ENCODE measurements around the gene ZNF628.

ZNF628 gene

GRCh38 chr19:55446060-55446459, 30.4 kb upstream of the ZNF628 start:
- TF ChIP-seq ZNF565 (CRISPR knock-in tag; conservative IDR thresholded peaks at IDR 0.05; ENCODE audit: low read depth) (no peak), CSRNP3 (CRISPR knock-in tag; IDR thresholded peaks at IDR 0.05) (no peak), TSHZ2 (CRISPR knock-in tag; IDR thresholded peaks at IDR 0.05) (no peak), CREB5 (CRISPR knock-in tag; IDR thresholded peaks at IDR 0.05; ENCODE audit: low read depth) (no peak), ZC3H10 (CRISPR knock-in tag; IDR thresholded peaks at IDR 0.05) (no peak), ISL1 (CRISPR knock-in tag; IDR thresholded peaks at IDR 0.05) (no peak), PATZ1 (CRISPR knock-in tag; IDR thresholded peaks at IDR 0.05; ENCODE audit: borderline replicate concordance) (no peak), RARB (CRISPR knock-in tag; IDR thresholded peaks at IDR 0.05) (no peak), ZNF70 (CRISPR knock-in tag; IDR thresholded peaks at IDR 0.05) (no peak), ZNF8 (CRISPR knock-in tag; IDR thresholded peaks at IDR 0.05) (no peak), ARNTL (CRISPR knock-in tag; IDR thresholded peaks at IDR 0.05; ENCODE audit: borderline replicate concordance, low read depth) (no peak), POU6F1 (CRISPR knock-in tag; IDR thresholded peaks at IDR 0.05; ENCODE audit: borderline replicate concordance, low read depth) (no peak), BACH2 (CRISPR knock-in tag; IDR thresholded peaks at IDR 0.05; ENCODE audit: borderline replicate concordance) (no peak), CSDC2 (CRISPR knock-in tag; IDR thresholded peaks at IDR 0.05) (no peak), ZFP3 (CRISPR knock-in tag; IDR thresholded peaks at IDR 0.05) (no peak), SNAI2 (CRISPR knock-in tag; IDR thresholded peaks at IDR 0.05) (no peak)
- ATAC-seq = no peak

- peak; percentile 61 for ATAC-seq
Measured at GRCh38 chr19:55447421-55448174, 28.8 kb upstream of the ZNF628 start.

More at GRCh38 chr19:55447421-55448174, 28.8 kb upstream of the ZNF628 start:
- TF ChIP-seq TSHZ2 (CRISPR knock-in tag; IDR thresholded peaks at IDR 0.05) = no peak
- no peak for TF ChIP-seq CSDC2 (CRISPR knock-in tag; IDR thresholded peaks at IDR 0.05)
- TF ChIP-seq ZFP30 (CRISPR knock-in tag; IDR thresholded peaks at IDR 0.05) = no peak
- no peak for TF ChIP-seq OSR1 (CRISPR knock-in tag; IDR thresholded peaks at IDR 0.05)
- TF ChIP-seq GLIS3 (CRISPR knock-in tag; IDR thresholded peaks at IDR 0.05) = no peak
- TF ChIP-seq TOX (CRISPR knock-in tag; IDR thresholded peaks at IDR 0.05; ENCODE audit: borderline replicate concordance) = no peak
- no peak for TF ChIP-seq ARNTL (CRISPR knock-in tag; IDR thresholded peaks at IDR 0.05; ENCODE audit: borderline replicate concordance, low read depth)
- TF ChIP-seq CSRNP3 (CRISPR knock-in tag; IDR thresholded peaks at IDR 0.05) = no peak
- TF ChIP-seq ZNF8 (CRISPR knock-in tag; IDR thresholded peaks at IDR 0.05) = no peak
- TF ChIP-seq PATZ1 (CRISPR knock-in tag; IDR thresholded peaks at IDR 0.05; ENCODE audit: borderline replicate concordance) = no peak
- TF ChIP-seq TCF4 (CRISPR knock-in tag; IDR thresholded peaks at IDR 0.05; ENCODE audit: borderline replicate concordance) = no peak
- TF ChIP-seq BACH2 (CRISPR knock-in tag; IDR thresholded peaks at IDR 0.05; ENCODE audit: borderline replicate concordance) = no peak

Measured in SK-N-SH treated with all-trans-retinoic acid at 6 μM for 48 hours (cell line).